Liver (tissue), 9 donors: Measurements from ENCODE around the gene SLC12A9. TPM values are rescaled to one million over a fixed set of nuclear protein-coding genes. Genes with fewer than 3 reads are reported as not detected.

Experiments
- DNase-seq: peaks from one replicate; pipeline ENCODE4 v3.0.0-alpha.2; 2017; ENCODE audit warnings: low spot score
- H3K27ac ChIP-seq, 2 donors: one replicate each; pipeline ENCODE4 v1.7.0; 2013; ENCODE audit warnings: inconsistent platforms in 2 of 2, low read length in 2 of 2, control low read depth in 1 of 2, low read depth in 1 of 2, mild to moderate bottlenecking in 1 of 2
- H3K27me3 ChIP-seq, 4 donors: one replicate each; pipeline versions ENCODE4 v1.6.1 to v1.7.0; 2013; ENCODE audit warnings: low read length in 3 of 4, inconsistent platforms in 1 of 4, mild to moderate bottlenecking in 1 of 4, moderate library complexity in 1 of 4; ENCODE audit not compliant: control insufficient read depth in 4 of 4, insufficient read depth in 4 of 4
- H3K36me3 ChIP-seq, 4 donors: one replicate each; pipeline versions ENCODE4 v1.6.1 to v1.7.0; 2013; ENCODE audit warnings: low read length in 3 of 4, mild to moderate bottlenecking in 3 of 4, low read depth in 1 of 4, moderate library complexity in 1 of 4; ENCODE audit not compliant: control insufficient read depth in 4 of 4, insufficient read depth in 3 of 4
- H3K4me1 ChIP-seq, 4 donors: one replicate each; pipeline versions ENCODE4 v1.6.1 to v1.7.0; 2013; ENCODE audit warnings: low read length in 3 of 4, mild to moderate bottlenecking in 3 of 4, moderate library complexity in 1 of 4; ENCODE audit not compliant: control insufficient read depth in 4 of 4, insufficient read depth in 4 of 4
- H3K4me3 ChIP-seq, 3 donors: one replicate each; pipeline versions ENCODE4 v1.6.1 to v1.7.0; 2013; ENCODE audit warnings: low read length in 3 of 3, control low read depth in 1 of 3, low read depth in 1 of 3, mild to moderate bottlenecking in 1 of 3
- H3K9ac ChIP-seq, 2 donors: one replicate each; pipeline ENCODE4 v1.7.0; 2013; ENCODE audit warnings: low read length in 2 of 2, mild to moderate bottlenecking in 2 of 2, moderate library complexity in 2 of 2, control low read depth in 1 of 2, low read depth in 1 of 2
- H3K9me3 ChIP-seq, 4 donors: one replicate each; pipeline versions ENCODE4 v1.6.1 to v1.7.0; 2013; ENCODE audit warnings: low read length in 3 of 4; ENCODE audit not compliant: control insufficient read depth in 4 of 4
- ATF3 ChIP-seq: IDR thresholded peaks from 2 replicates; pipeline ENCODE4 v1.6.1; 2016; ENCODE audit warnings: antibody characterized with exemption
- FOXA1 ChIP-seq: IDR thresholded peaks from 2 replicates; pipeline ENCODE4 v1.6.1; 2016; ENCODE audit warnings: antibody characterized with exemption
- FOXA2 ChIP-seq: IDR thresholded peaks from 2 replicates; pipeline ENCODE4 v1.6.1; 2016; ENCODE audit warnings: antibody characterized with exemption
- HNF4A ChIP-seq, 2 donors: conservative IDR thresholded peaks; 2 replicates each; pipeline ENCODE4 v1.6.1; 2016; ENCODE audit warnings: antibody characterized with exemption in 2 of 2, mild to moderate bottlenecking in 2 of 2
- HNF4G ChIP-seq: IDR thresholded peaks from 2 replicates; pipeline ENCODE4 v1.6.1; 2016; ENCODE audit warnings: antibody characterized with exemption
- JUND ChIP-seq, 2 donors: IDR thresholded peaks; 2 replicates each; pipeline ENCODE4 v1.6.1; 2016; ENCODE audit warnings: antibody characterized with exemption in 2 of 2
- MAX ChIP-seq: IDR thresholded peaks from 2 replicates; pipeline ENCODE4 v1.6.1; 2016; ENCODE audit warnings: antibody characterized with exemption
- NR2F2 ChIP-seq: IDR thresholded peaks from 2 replicates; pipeline ENCODE4 v1.6.1; 2016; ENCODE audit warnings: antibody characterized with exemption
- REST ChIP-seq: IDR thresholded peaks from 2 replicates; pipeline ENCODE4 v1.6.1; 2016; ENCODE audit warnings: antibody characterized with exemption, mild to moderate bottlenecking
- RXRA ChIP-seq, 2 donors: IDR thresholded peaks; 2 replicates each; pipeline ENCODE4 v1.6.1; 2017 to 2018; ENCODE audit warnings: antibody characterized with exemption in 2 of 2, mild to moderate bottlenecking in 1 of 2
- SP1 ChIP-seq: IDR thresholded peaks from 2 replicates; pipeline ENCODE4 v1.6.1; 2018; ENCODE audit warnings: antibody characterized with exemption, mild to moderate bottlenecking
- TAF1 ChIP-seq: conservative IDR thresholded peaks from 2 replicates; pipeline ENCODE4 v1.6.1; 2016; ENCODE audit warnings: antibody characterized with exemption, mild to moderate bottlenecking
- YY1 ChIP-seq: IDR thresholded peaks from 2 replicates; pipeline ENCODE4 v1.6.1; 2016; ENCODE audit warnings: antibody characterized with exemption, mild to moderate bottlenecking
- WGBS: extraction: QIAGEN DNeasy Blood & Tissue Kit; methylation state at CpG from one replicate; pipeline ENCODE4 v1.1.7; 2013; 5-methylcytosine and 5-hydroxymethylcytosine counted together
- polyA plus RNA-seq, 2 donors: library from polyadenylated mRNA; stranded (reverse) in 1 of 2; unstranded in 1 of 2; fragments of 200-250 nt in 1 of 2; fragments of >200 nt in 1 of 2; fragmentation: Nextera tagmentation in 1 of 2; extraction: Ambion mirVana in 1 of 2; gene quantifications; one replicate each; pipeline versions ENCODE4 v1.2.1 to v1.2.3, GENCODE V29; 2013 to 2015
- total RNA-seq, 2 donors: library from RNA; depleted of rRNA; stranded (reverse); fragments of >200 nt; gene quantifications; one replicate each; pipeline ENCODE4 v1.2.3, GENCODE V29; 2014
- donor health status: healthy.
- donor health status: healthy.
- donor health status: healthy.
- donor health status: healthy.
- donor health status: healthy.

The SLC12A9 gene
- total and polyA plus RNA-seq, 4 donors: 1.8 to 17.2 (median 9.4) TPM

GRCh38 chr7:100884736-100885439 lies 32.4 kb downstream of the SLC12A9 start:
- Histone ChIP-seq H3K4me3 (no peak overlapping the region), H3K36me3 (peaks cover 26 to 70% (median 59%) of the 10 kb centered on the region in 4 donors), H3K27ac (no peak overlapping the region), H3K27me3 (no peaks in the 10 kb centered on the region), H3K9me3 (no peaks in the 10 kb centered on the region), H3K4me1 (peaks cover 16 to 28% (median 23%) of the 10 kb centered on the region in 4 donors), H3K9ac (no peak overlapping the region)
- WGBS: 93% methylated on average over 29 of the region's 29 CpGs
- no peak for DNase-seq
- no peak for TF ChIP-seq YY1
- TF ChIP-seq TAF1: no peak
- no peak for TF ChIP-seq FOXA1
- no peak for TF ChIP-seq MAX
- TF ChIP-seq JUND (IDR thresholded peaks at IDR 0.05): no peak
- no peak for TF ChIP-seq NR2F2
- no peak for TF ChIP-seq FOXA2
- TF ChIP-seq ATF3: no peak
- no peak for TF ChIP-seq RXRA (IDR thresholded peaks at IDR 0.05)

GRCh38 chr7:100885440-100886141 lies 33.1 kb downstream of the SLC12A9 start:
- WGBS: 81% methylated on average over 22 of the region's 22 CpGs
- TF ChIP-seq HNF4A (conservative IDR thresholded peaks at IDR 0.05) (peak in 1 of 2 donors; percentile 47), SP1 (peak; percentile 34), REST (no peak)

GRCh38 chr7:100886142-100886935 lies 33.8 kb downstream of the SLC12A9 start:
- no peak for TF ChIP-seq REST
- TF ChIP-seq MAX: no peak
- TF ChIP-seq FOXA2: no peak
- TF ChIP-seq HNF4A (conservative IDR thresholded peaks at IDR 0.05): no peak
- TF ChIP-seq FOXA1: no peak
- TF ChIP-seq HNF4G: no peak
- no peak for TF ChIP-seq TAF1
- Histone ChIP-seq H3K9ac (no peak overlapping the region), H3K36me3 (peaks cover 23 to 65% (median 55%) of the 10 kb centered on the region in 4 donors), H3K4me3 (no peak overlapping the region), H3K27ac (no peak overlapping the region), H3K27me3 (no peaks in the 10 kb centered on the region), H3K9me3 (no peaks in the 10 kb centered on the region), H3K4me1 (peaks cover 16 to 35% (median 26%) of the 10 kb centered on the region in 4 donors)
- 93% methylated on average over 27 of the region's 27 CpGs for WGBS
- no peak for DNase-seq

More at GRCh38 chr7:100885440-100886141, 33.1 kb downstream of the SLC12A9 start:
- Histone ChIP-seq H3K4me3 (no peak overlapping the region), H3K36me3 (peaks cover 25 to 69% (median 58%) of the 10 kb centered on the region in 4 donors), H3K27me3 (no peaks in the 10 kb centered on the region), H3K9ac (no peak overlapping the region), H3K9me3 (no peaks in the 10 kb centered on the region), H3K27ac (no peak overlapping the region), H3K4me1 (peaks cover 16 to 33% (median 26%) of the 10 kb centered on the region in 4 donors)
- DNase-seq: no peak
